H1 (cell line): Measurements from ENCODE around the gene C16orf46. TPM values are rescaled to one million over a fixed set of nuclear protein-coding genes. Genes with fewer than 3 reads are reported as not detected.

Experiments used
- CTBP2 ChIP-seq: IDR thresholded peaks from 2 replicates; pipeline ENCODE4 v1.7.0; 2011; ENCODE audit warnings: borderline replicate concordance, mild to moderate bottlenecking, moderate library complexity, mixed read lengths, low read length; ENCODE audit not compliant: insufficient read depth, insufficient read length
- JUND ChIP-seq: IDR thresholded peaks from 2 replicates; pipeline ENCODE4 v1.6.1; 2011; ENCODE audit warnings: mild to moderate bottlenecking, improper control_type of control experiment, low read length
- SIX5 ChIP-seq: IDR thresholded peaks from 2 replicates; pipeline ENCODE4 v1.6.1; 2011; ENCODE audit warnings: mild to moderate bottlenecking, low read depth, low read length
- polyA plus RNA-seq, 7 experiments: library from polyadenylated mRNA; depleted of rRNA in 3 of 7; stranded (reverse) in 5 of 7; unstranded in 2 of 7; fragments of >200 nt in 5 of 7; fragments of 200-250 nt in 2 of 7; gene quantifications; 1 replicate in 5 of 7; 2 replicates in 1 of 7; 4 replicates in 1 of 7; pipeline versions ENCODE4 v1.2.1 to v1.2.3, GENCODE V29; 2011 to 2013; ENCODE audit warnings: missing spikeins in 2 of 7, mixed read lengths in 2 of 7
- total RNA-seq: library from RNA; stranded (reverse); fragmentation: NEBNext Ultra II Directional; extraction: Animal tissue kit (Norgen Biotek cat#: 25700); gene quantifications from 2 replicates; pipeline ENCODE4 v1.2.1, GENCODE V29; 2021
- TF ChIP-seq, protein P1 (sequence below): IDR thresholded peaks from 2 replicates; pipeline ENCODE4 v1.6.1; 2012; ENCODE audit warnings: inconsistent platforms
- TF ChIP-seq, protein P2 (sequence below), 3 experiments: IDR thresholded peaks; 1 replicate in 2 of 3; 2 replicates in 1 of 3; pipeline versions ENCODE4 v1.5.1 to v1.6.1; 2011; ENCODE audit warnings: low read length in 3 of 3, mild to moderate bottlenecking in 3 of 3, inconsistent platforms in 2 of 3, low read depth in 1 of 3, moderate library complexity in 1 of 3; ENCODE audit not compliant: insufficient read depth in 1 of 3; ENCODE audit errors: control extremely low read depth in 1 of 3

Gene C16orf46
- total and polyA plus RNA-seq, 2 of the 8 experiments (the other 6 are each of a cell fraction or from before 2014, with no cell fraction given), result 0.48 to 0.60 TPM

DNA sequence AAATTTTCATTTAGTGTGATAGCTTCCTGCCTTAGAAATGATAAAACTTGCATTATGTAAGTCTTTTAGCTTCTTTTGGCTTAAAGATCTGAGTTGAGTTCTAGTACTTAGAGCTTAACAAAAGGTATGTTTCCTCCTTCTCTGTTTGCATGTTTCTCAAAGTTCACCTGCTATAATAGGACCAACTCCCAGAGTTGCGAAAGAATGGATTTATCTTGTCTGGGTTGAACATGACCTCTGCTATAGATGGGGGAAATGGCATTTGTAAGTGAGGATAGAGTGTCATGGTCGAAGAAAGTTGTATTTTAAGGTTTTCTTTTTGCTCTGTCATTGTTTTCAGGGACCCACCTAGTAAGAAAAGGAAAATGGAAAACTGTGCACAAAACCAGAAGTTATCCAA lies 34.2 kb downstream of the C16orf46 start (continued):
- TF ChIP-seq JUND (no peak), CTBP2 (no peak), SIX5 (no peak)
- TF ChIP-seq, protein P1, sequence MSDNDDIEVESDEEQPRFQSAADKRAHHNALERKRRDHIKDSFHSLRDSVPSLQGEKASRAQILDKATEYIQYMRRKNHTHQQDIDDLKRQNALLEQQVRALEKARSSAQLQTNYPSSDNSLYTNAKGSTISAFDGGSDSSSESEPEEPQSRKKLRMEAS, result no peak
- TF ChIP-seq, protein P2, sequence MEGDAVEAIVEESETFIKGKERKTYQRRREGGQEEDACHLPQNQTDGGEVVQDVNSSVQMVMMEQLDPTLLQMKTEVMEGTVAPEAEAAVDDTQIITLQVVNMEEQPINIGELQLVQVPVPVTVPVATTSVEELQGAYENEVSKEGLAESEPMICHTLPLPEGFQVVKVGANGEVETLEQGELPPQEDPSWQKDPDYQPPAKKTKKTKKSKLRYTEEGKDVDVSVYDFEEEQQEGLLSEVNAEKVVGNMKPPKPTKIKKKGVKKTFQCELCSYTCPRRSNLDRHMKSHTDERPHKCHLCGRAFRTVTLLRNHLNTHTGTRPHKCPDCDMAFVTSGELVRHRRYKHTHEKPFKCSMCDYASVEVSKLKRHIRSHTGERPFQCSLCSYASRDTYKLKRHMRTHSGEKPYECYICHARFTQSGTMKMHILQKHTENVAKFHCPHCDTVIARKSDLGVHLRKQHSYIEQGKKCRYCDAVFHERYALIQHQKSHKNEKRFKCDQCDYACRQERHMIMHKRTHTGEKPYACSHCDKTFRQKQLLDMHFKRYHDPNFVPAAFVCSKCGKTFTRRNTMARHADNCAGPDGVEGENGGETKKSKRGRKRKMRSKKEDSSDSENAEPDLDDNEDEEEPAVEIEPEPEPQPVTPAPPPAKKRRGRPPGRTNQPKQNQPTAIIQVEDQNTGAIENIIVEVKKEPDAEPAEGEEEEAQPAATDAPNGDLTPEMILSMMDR (IDR thresholded peaks at IDR 0.05; ENCODE audit: control extremely low read depth in 1 of 3, insufficient read depth in 1 of 3, low read depth in 1 of 3, low read length in 3 of 3), result no peak
